PC-9 (cell line): ENCODE measurements around the gene LRRFIP1.

Experiments used
- CTCF ChIP-seq: fragments of 200-600 bp; sonication (generic); conservative IDR thresholded peaks from 2 replicates; pipeline ENCODE4 v1.6.1; 2017; ENCODE audit warnings: mixed run types, antibody characterized with exemption, mild to moderate bottlenecking, moderate library complexity
- EZH2 ChIP-seq: fragments of 200-600 bp; sonication (generic); IDR thresholded peaks from 2 replicates; pipeline ENCODE4 v1.8.0; 2017; ENCODE audit warnings: antibody characterized with exemption, low read depth

- TF ChIP-seq CTCF (no peak), EZH2 (no peak)
Observed at GRCh38 chr2:237629739-237630138, 2.4 kb downstream of the LRRFIP1 start.
